H1 (cell line): Measurements from ENCODE around the gene DNAH8.

ENCODE experiments used
- CHD1 ChIP-seq: IDR thresholded peaks from 2 replicates; pipeline ENCODE4 v1.6.1; 2012; ENCODE audit warnings: low read depth, low read length, improper control_type of control experiment
- PHF8 ChIP-seq: fragments of 200-600 bp; sonication (generic); conservative IDR thresholded peaks from 2 replicates; pipeline ENCODE4 v1.7.1; 2012; ENCODE audit warnings: low read depth, mild to moderate bottlenecking, inconsistent platforms, low read length, moderate library complexity
- POLR2A ChIP-seq, 2 experiments: IDR thresholded peaks; 1 replicate in 1 of 2; 2 replicates in 1 of 2; pipeline ENCODE4 v1.6.1; 2011; ENCODE audit warnings: low read depth in 2 of 2, low read length in 2 of 2, mild to moderate bottlenecking in 2 of 2; ENCODE audit errors: control extremely low read depth in 1 of 2
- POLR2AphosphoS5 ChIP-seq: IDR thresholded peaks from 2 replicates; pipeline ENCODE4 v1.6.1; 2011; ENCODE audit warnings: low read depth, low read length
- RXRA ChIP-seq: IDR thresholded peaks from 2 replicates; pipeline ENCODE4 v1.6.1; 2011; ENCODE audit warnings: low read depth, mild to moderate bottlenecking, low read length, moderate library complexity; ENCODE audit not compliant: insufficient read depth
- TBP ChIP-seq: IDR thresholded peaks from 2 replicates; pipeline ENCODE4 v1.6.1; 2011; ENCODE audit warnings: low read depth, low read length, improper control_type of control experiment
- YY1 ChIP-seq: IDR thresholded peaks from 2 replicates; pipeline ENCODE4 v1.6.1; 2011; ENCODE audit warnings: low read depth, mild to moderate bottlenecking, low read length

DNA sequence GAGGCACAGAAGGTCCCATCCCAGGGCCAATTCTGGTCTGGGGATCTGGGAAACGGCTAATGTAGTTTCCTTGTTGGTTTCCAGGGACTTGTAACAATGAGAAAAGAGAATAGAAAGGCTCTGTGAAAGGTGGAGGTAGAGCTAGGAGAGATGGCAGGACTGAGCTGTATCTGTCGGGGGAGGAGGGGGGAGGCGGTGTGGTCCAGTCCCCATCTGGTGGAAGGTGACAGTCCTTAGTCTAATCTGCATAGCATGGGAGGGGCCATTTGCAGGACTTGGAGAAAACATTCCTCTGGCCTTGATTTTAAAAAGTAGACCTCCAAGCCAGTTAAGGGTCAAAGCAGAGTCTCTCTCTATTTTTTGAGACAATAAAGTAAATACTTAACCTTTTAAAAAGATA lies 137.1 kb downstream of the DNAH8 start:
- TF ChIP-seq RXRA (no peak), YY1 (no peak), POLR2A (IDR thresholded peaks at IDR 0.05; ENCODE audit: control extremely low read depth in 1 of 2, low read depth in 2 of 2, low read length in 2 of 2) (no peak), POLR2AphosphoS5 (no peak), CHD1 (no peak), TBP (no peak), PHF8 (no peak)
